Activated CD8-positive, alpha-beta T cell treated with anti-CD3 and anti-CD28 coated beads for 36 hours (primary cell): ENCODE data around the gene CYP4F12. TPM values are rescaled to one million over a fixed set of nuclear protein-coding genes. Genes with fewer than 3 reads are reported as not detected.

Experiments used
- ATAC-seq: fragments of 200-7000 bp; cut with Tn5 transposase; one replicate; pipeline ENCODE4 v1.10.0; 2021; ENCODE audit warnings: mild to moderate bottlenecking, moderate library complexity
- CTCF ChIA-PET: fragments of 350-600 bp; sonication (Branson Sonifier 250); formaldehyde crosslinking; loops from one replicate; lab custom pipeline; 2021; ENCODE audit warnings: antibody characterized with exemption; lab: Charles Lee
- POLR2A ChIA-PET: fragments of 350-600 bp; sonication (Branson Sonifier 250); formaldehyde crosslinking; loops from one replicate; lab custom pipeline; 2021; ENCODE audit warnings: antibody characterized with exemption; lab: Charles Lee
- DNase-seq: peaks from one replicate; pipeline ENCODE4 v3.0.0-alpha.2; 2020
- H3K27ac Mint-ChIP-seq: one replicate; pipeline ENCODE4 v1.8.0; 2021; ENCODE audit warnings: mild to moderate bottlenecking, mixed read lengths
- H3K27me3 Mint-ChIP-seq: one replicate; pipeline ENCODE4 v1.8.0; 2021; ENCODE audit warnings: mixed read lengths
- H3K36me3 Mint-ChIP-seq: one replicate; pipeline ENCODE4 v1.8.0; 2021; ENCODE audit warnings: low read depth, mixed read lengths
- H3K4me1 Mint-ChIP-seq: one replicate; pipeline ENCODE4 v1.8.0; 2021; ENCODE audit warnings: low read depth, mixed read lengths
- H3K4me3 Mint-ChIP-seq: one replicate; pipeline ENCODE4 v1.8.0; 2021; ENCODE audit warnings: mild to moderate bottlenecking, moderate library complexity, mixed read lengths
- H3K9me3 Mint-ChIP-seq: one replicate; pipeline ENCODE4 v1.8.0; 2021; ENCODE audit warnings: mixed read lengths
- intact Hi-C: fragments of 100-400 bp; cut with micrococcal nuclease; formaldehyde crosslinking; loops from one replicate; pipeline ENCODE4 v1.10.0; 2022
- total RNA-seq, 2 experiments: library from RNA; stranded (reverse); gene quantifications; one replicate each; pipeline ENCODE4 v1.2.3, GENCODE V29; 2021
- TF ChIP-seq, protein P1 (sequence below): fragments of 200-600 bp; IDR thresholded peaks from one replicate; pipeline ENCODE4 v1.8.0; 2022; ENCODE audit warnings: antibody characterized with exemption, mild to moderate bottlenecking

CYP4F12 gene
- total RNA-seq, 2 experiments from 2014 or later: not detected

DNA sequence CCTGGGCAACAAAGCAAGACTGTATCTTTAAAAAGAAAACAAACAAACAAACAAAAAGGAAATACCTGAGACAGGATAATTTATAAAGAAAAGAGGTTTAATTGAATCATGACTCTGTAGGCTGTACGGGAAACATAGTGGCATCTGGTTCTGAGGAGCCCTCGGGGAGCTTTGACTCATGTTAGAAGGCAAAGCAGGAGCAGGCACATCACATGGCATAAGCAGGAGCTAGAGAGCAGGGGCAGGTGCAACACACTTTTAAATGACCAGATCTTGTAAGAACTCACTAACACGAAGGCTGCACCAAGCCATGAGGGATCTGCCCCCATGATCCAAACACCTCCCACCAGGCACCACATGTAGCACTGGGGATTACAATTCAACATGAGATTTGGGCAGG, 41.8 kb downstream of the CYP4F12 start:
- Mint-ChIP-seq H3K27me3 (peaks cover 17% of the 10 kb centered on the region), H3K4me3 (no peak overlapping the region), H3K27ac (no peak overlapping the region), H3K4me1 (no peaks in the 10 kb centered on the region), H3K9me3 (no peaks in the 10 kb centered on the region), H3K36me3 (no peaks in the 10 kb centered on the region)
- TF ChIP-seq, protein P1, sequence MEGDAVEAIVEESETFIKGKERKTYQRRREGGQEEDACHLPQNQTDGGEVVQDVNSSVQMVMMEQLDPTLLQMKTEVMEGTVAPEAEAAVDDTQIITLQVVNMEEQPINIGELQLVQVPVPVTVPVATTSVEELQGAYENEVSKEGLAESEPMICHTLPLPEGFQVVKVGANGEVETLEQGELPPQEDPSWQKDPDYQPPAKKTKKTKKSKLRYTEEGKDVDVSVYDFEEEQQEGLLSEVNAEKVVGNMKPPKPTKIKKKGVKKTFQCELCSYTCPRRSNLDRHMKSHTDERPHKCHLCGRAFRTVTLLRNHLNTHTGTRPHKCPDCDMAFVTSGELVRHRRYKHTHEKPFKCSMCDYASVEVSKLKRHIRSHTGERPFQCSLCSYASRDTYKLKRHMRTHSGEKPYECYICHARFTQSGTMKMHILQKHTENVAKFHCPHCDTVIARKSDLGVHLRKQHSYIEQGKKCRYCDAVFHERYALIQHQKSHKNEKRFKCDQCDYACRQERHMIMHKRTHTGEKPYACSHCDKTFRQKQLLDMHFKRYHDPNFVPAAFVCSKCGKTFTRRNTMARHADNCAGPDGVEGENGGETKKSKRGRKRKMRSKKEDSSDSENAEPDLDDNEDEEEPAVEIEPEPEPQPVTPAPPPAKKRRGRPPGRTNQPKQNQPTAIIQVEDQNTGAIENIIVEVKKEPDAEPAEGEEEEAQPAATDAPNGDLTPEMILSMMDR: no peak
- ChIA-PET POLR2A (no interaction called here), CTCF (no interaction called here)
- DNase-seq (no peak), ATAC-seq (no peak)
- intact Hi-C loops: no loop called here

DNA sequence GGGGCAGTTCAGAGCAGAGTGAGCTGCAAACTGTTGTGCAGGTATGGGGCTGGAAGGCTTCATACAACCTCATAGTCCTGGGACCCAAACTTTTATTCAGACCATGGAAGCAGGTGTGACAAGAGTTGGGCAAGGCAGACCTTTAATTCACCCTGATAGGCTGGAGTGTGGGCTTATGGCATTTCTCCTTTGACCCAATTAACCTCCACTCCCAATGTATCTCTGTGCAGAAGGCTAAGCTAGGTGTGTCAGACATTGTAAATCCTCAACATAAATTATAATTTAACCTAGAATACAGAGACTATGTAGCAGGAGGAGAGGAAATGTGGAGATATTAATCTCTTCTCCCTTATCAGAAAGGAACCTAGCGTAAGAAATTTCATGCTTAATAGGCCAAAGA, 42.8 kb downstream of the CYP4F12 start:
- Mint-ChIP-seq H3K9me3 (no peaks in the 10 kb centered on the region), H3K27me3 (peaks cover 14% of the 10 kb centered on the region), H3K4me1 (no peaks in the 10 kb centered on the region), H3K27ac (no peak overlapping the region), H3K36me3 (no peaks in the 10 kb centered on the region), H3K4me3 (no peak overlapping the region)
- ChIA-PET CTCF (no interaction called here), POLR2A (no interaction called here)
- ATAC-seq: no peak
- TF ChIP-seq, protein P1: no peak
- intact Hi-C loops: no loop called here
- DNase-seq: no peak

DNA sequence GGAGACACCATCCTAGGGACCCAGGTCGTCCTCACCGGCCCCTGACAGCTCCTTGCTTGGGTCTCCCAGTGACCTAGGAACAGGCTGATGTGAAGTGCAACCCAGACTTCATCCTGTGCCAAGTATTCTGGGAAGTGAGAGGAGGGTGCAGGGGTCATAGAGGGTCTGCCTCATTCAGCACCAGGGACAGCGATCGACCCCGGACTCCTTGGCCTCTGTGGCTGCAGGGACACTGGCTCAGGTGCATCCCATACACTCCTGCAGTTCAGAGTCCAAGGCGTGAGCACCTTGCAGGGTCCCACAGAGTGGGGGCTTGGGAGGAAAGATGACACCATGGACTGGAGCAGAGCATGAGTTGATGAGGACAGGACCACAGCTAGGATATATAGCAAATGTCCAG, 44.9 kb downstream of the CYP4F12 start:
- intact Hi-C loops: no loop called here
- CTCF ChIA-PET: interaction anchor here (1.3 kb wide), 1 partner anchor 32 kb away, joined by 3 read pairs; no protein-coding TSS in a partner anchor
- TF ChIP-seq, protein P1: no peak

DNA sequence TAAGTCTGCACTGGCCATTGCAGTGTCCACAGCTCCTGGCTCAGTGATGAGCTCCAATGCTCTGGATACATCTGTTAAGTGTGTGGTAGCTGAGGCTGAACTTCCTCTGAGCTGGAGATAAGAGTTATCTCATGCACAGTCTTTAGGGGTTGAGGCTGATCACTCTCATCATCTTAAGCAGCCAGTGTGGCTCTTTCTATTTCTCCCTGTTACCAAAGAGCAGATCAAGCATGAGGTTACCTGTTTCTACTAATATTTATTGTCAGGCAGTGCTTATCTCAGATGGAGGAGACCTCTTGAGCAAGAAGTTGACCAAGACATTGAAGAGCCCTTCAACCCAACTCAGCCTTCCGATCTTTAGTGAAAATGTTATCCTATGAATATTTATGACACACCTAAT, 48.4 kb downstream of the CYP4F12 start:
- Mint-ChIP-seq H3K27me3 (peaks cover 38% of the 10 kb centered on the region), H3K27ac (no peak overlapping the region), H3K9me3 (no peaks in the 10 kb centered on the region), H3K4me1 (no peaks in the 10 kb centered on the region), H3K36me3 (no peaks in the 10 kb centered on the region), H3K4me3 (no peak overlapping the region)
- ATAC-seq (no peak), DNase-seq (no peak)
- CTCF ChIA-PET: no interaction called here
- TF ChIP-seq, protein P1: no peak
- POLR2A ChIA-PET: no interaction called here
- intact Hi-C loops: no loop called here

More for the DNA sequence above, 44.9 kb downstream of the CYP4F12 start:
- POLR2A ChIA-PET: no interaction called here
- no peaks in the 10 kb centered on the region for H3K9me3 Mint-ChIP-seq
- DNase-seq (no peak), ATAC-seq (no peak)
- no peaks in the 10 kb centered on the region for H3K36me3 Mint-ChIP-seq
- no peaks in the 10 kb centered on the region for H3K4me1 Mint-ChIP-seq
- H3K27me3 Mint-ChIP-seq: peaks cover 23% of the 10 kb centered on the region
- H3K4me3 Mint-ChIP-seq: no peak overlapping the region
- H3K27ac Mint-ChIP-seq: no peak overlapping the region

DNA sequence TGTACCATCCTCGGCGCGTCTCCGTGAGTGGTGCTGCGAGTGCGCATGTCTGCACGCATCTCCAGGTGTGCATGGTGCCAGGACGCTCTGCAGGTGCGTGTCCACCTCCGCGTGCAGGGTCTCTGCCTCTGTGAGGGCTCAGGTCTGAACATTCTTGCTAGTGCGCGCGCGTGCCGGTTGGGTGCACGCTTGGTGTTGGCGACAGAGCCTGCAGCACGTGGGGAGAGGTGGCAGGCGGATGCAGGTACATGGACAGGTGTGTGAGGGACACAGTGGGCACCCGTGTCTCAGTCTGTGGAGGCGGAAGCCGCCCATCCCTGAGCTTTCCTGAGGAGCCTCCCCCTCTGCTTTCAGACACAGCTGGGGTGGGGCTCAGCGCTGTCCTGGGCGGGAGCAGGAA, 50.1 kb downstream of the CYP4F12 start:
- ChIA-PET POLR2A (no interaction called here), CTCF (no interaction called here)
- Mint-ChIP-seq H3K27ac (no peak overlapping the region), H3K9me3 (no peaks in the 10 kb centered on the region), H3K27me3 (peaks cover 38% of the 10 kb centered on the region), H3K4me3 (no peak overlapping the region), H3K36me3 (no peaks in the 10 kb centered on the region), H3K4me1 (no peaks in the 10 kb centered on the region)
- no peak for DNase-seq
- intact Hi-C loops: no loop called here
- ATAC-seq: no peak
- TF ChIP-seq, protein P1: no peak
